Fibroblast of villous mesenchyme (primary cell): Measurements from ENCODE around the gene SMCO4. TPM values are rescaled to one million over a fixed set of nuclear protein-coding genes. Genes with fewer than 3 reads are reported as not detected.

Experiments used
- DNase-seq: peaks from one replicate; pipeline ENCODE4 v3.0.0-alpha.2; 2010; ENCODE audit warnings: low read depth
- H3K4me3 ChIP-seq: 2 replicates; pipeline ENCODE4 v1.5.1; 2011; ENCODE audit warnings: low read depth, mild to moderate bottlenecking, low read length
- CTCF ChIP-seq: IDR thresholded peaks from 2 replicates; pipeline ENCODE4 v1.5.1; 2012; ENCODE audit warnings: low read depth, mild to moderate bottlenecking, low read length; ENCODE audit not compliant: insufficient read depth
- total RNA-seq: library from RNA; depleted of rRNA; stranded (reverse); fragments of >200 nt; gene quantifications from 2 replicates; pipeline ENCODE4 v1.2.3, GENCODE V29; 2012

SMCO4 gene
- total RNA-seq, 1 donor: 9.1 TPM

GRCh38 chr11:93547028-93547427 lies 3.8 kb upstream of the SMCO4 start:
- H3K4me3 ChIP-seq: no peak overlapping the region
- no peak for TF ChIP-seq CTCF
- no peak for DNase-seq

GRCh38 chr11:93545566-93545965 lies 2.4 kb upstream of the SMCO4 start:
- no peak for DNase-seq
- H3K4me3 ChIP-seq: no peak overlapping the region
- no peak for TF ChIP-seq CTCF

- no peak for DNase-seq
- TF ChIP-seq CTCF: no peak
- peak overlapping the region; percentile 77 for H3K4me3 ChIP-seq
Observed at GRCh38 chr11:93542811-93543229, 371 bp downstream of the SMCO4 start.

- no peak for TF ChIP-seq CTCF
- peak; percentile 58 for DNase-seq
- peak overlapping the region; percentile 77 for H3K4me3 ChIP-seq
Observed at GRCh38 chr11:93541884-93542810, 1.0 kb downstream of the SMCO4 start.

GRCh38 chr11:93540896-93541553 lies 2.2 kb downstream of the SMCO4 start:
- DNase-seq: no peak
- H3K4me3 ChIP-seq: no peak overlapping the region
- no peak for TF ChIP-seq CTCF

GRCh38 chr11:93540337-93540736 lies 2.9 kb downstream of the SMCO4 start:
- no peak for TF ChIP-seq CTCF
- DNase-seq: no peak
- no peak overlapping the region for H3K4me3 ChIP-seq
